GM19023 (cell line): ENCODE results near the gene AHRR.

Experiments used
- ATAC-seq: cut with Tn5 transposase; IDR thresholded peaks from one replicate; pipeline ENCODE4 v1.9.1; 2021; ENCODE audit warnings: mild to moderate bottlenecking, moderate library complexity; ENCODE audit not compliant: unreplicated experiment

Gene AHRR

GRCh38 chr5:318931-319601 is 2.4 kb upstream of the AHRR start:
- no peak for ATAC-seq

- ATAC-seq, result no peak
Observed at GRCh38 chr5:320524-321229, 837 bp upstream of the AHRR start.

GRCh38 chr5:321726-322251 is 275 bp downstream of the AHRR start:
- peak; percentile 6 for ATAC-seq

- no peak for ATAC-seq
Observed at GRCh38 chr5:322281-322941, 897 bp downstream of the AHRR start.

GRCh38 chr5:322942-323879 is 1.7 kb downstream of the AHRR start:
- no peak for ATAC-seq

GRCh38 chr5:324736-325612 is 3.5 kb downstream of the AHRR start:
- ATAC-seq, result no peak

- ATAC-seq, result no peak
Observed at GRCh38 chr5:326109-326508, 4.6 kb downstream of the AHRR start.

GRCh38 chr5:329121-329735 is 7.7 kb downstream of the AHRR start:
- ATAC-seq, result no peak

- no peak for ATAC-seq
Observed at GRCh38 chr5:329768-330167, 8.3 kb downstream of the AHRR start.

GRCh38 chr5:332843-333242 is 11.3 kb downstream of the AHRR start:
- no peak for ATAC-seq

- peak; percentile 46 for ATAC-seq
Observed at GRCh38 chr5:333945-334344, 12.4 kb downstream of the AHRR start.

GRCh38 chr5:334903-335739 is 13.6 kb downstream of the AHRR start:
- no peak for ATAC-seq

GRCh38 chr5:335740-336038 is 14.2 kb downstream of the AHRR start:
- no peak for ATAC-seq

- ATAC-seq, result no peak
Observed at GRCh38 chr5:337563-338130, 16.1 kb downstream of the AHRR start.

GRCh38 chr5:342501-343460 is 21.3 kb downstream of the AHRR start:
- ATAC-seq, result no peak

- peak; percentile 52 for ATAC-seq
Observed at GRCh38 chr5:343461-344401, 22.2 kb downstream of the AHRR start.
